ENCODE results near the gene PHF12.

- TF ChIP-seq CTCF (IDR thresholded peaks at IDR 0.05; ENCODE audit: insufficient read depth, low read length) = no peak
- no peak for TF ChIP-seq REST (IDR thresholded peaks at IDR 0.05; ENCODE audit: insufficient replicate concordance, low read depth)
- TF ChIP-seq POLR2AphosphoS5 (IDR thresholded peaks at IDR 0.05; ENCODE audit: low read depth) = no peak; the same call in 1 of the 2 replicates
- no peak for TF ChIP-seq GABPA (IDR thresholded peaks at IDR 0.05; ENCODE audit: low read depth)
- no peak for TF ChIP-seq SPI1 (IDR thresholded peaks at IDR 0.05; ENCODE audit: borderline replicate concordance, low read depth)
These were observed 53.4 kb downstream of the PHF12 start for GRCh38 chr17:28897769-28898526.

Measured in HL-60 (cell line).